ENCODE data around the gene BICD1. TPM values are rescaled to one million over a fixed set of nuclear protein-coding genes. Genes with fewer than 3 reads are reported as not detected.
"Not testable (repeated sequence)": the region's sequence is repeated elsewhere in the genome, so short reads cannot be mapped to it uniquely, and the experiment has no call there.

Gene BICD1
- total RNA-seq, 1 donor from 2014 or later = 49.5 TPM

DNA sequence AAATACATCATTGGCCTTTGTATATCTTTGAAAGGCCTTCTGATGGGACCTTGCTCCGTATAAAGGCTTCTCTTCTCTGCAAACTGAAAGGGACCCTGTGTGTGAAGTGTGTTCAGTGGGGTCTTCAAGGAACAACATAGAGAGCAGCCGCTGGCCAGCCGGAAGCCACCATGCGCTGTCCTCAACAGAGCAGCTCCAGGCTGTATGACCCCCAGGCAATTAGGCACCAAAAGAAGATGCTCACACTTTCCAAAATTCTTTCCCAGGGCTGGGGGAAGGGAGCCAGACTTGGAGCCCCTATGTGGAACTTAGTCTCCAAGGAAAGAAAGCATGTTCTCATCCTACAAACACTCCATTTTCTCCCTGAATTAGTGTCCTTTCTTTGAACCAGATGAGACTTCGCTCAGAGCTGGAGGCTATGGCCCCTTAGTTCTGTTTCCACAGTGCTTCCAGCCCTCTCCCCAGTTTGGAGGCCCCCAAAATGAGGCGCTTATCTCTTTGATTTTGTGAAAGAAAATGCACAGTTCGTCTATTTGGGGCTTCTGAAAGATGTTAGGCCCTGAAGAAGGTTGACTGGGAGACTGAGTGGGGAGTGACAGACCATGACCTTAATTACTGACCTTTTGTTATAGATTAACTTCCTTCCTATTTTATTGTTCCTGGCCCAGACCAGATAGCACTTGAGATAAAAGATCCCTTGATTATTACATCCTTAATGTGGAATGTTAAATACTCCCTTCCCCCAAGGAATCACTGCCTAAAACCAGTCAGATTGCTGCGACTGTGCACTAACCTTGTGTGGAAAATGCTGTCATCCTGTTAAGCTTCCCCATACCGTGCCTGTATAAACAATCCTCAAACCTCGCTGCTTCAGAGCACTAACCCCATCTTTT is 164.4 kb downstream of the BICD1 start:
- Mint-ChIP-seq H3K4me1 (peaks cover 56% of the 10 kb centered on the region), H3K9me3 (no peaks in the 10 kb centered on the region), H3K27me3 (ENCODE audit: low read depth) (no peaks in the 10 kb centered on the region), H3K27ac (ENCODE audit: unreplicated experiment) (peak overlapping the region; percentile 92), H3K4me3 (peak overlapping the region; percentile 48), H3K36me3 (ENCODE audit: low read depth) (peaks cover 3% of the 10 kb centered on the region)
- peak; percentile 68 for DNase-seq (ENCODE audit: low read depth, low spot score)
- TF ChIP-seq, protein P1, sequence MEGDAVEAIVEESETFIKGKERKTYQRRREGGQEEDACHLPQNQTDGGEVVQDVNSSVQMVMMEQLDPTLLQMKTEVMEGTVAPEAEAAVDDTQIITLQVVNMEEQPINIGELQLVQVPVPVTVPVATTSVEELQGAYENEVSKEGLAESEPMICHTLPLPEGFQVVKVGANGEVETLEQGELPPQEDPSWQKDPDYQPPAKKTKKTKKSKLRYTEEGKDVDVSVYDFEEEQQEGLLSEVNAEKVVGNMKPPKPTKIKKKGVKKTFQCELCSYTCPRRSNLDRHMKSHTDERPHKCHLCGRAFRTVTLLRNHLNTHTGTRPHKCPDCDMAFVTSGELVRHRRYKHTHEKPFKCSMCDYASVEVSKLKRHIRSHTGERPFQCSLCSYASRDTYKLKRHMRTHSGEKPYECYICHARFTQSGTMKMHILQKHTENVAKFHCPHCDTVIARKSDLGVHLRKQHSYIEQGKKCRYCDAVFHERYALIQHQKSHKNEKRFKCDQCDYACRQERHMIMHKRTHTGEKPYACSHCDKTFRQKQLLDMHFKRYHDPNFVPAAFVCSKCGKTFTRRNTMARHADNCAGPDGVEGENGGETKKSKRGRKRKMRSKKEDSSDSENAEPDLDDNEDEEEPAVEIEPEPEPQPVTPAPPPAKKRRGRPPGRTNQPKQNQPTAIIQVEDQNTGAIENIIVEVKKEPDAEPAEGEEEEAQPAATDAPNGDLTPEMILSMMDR (conservative IDR thresholded peaks at IDR 0.05) = no peak

DNA sequence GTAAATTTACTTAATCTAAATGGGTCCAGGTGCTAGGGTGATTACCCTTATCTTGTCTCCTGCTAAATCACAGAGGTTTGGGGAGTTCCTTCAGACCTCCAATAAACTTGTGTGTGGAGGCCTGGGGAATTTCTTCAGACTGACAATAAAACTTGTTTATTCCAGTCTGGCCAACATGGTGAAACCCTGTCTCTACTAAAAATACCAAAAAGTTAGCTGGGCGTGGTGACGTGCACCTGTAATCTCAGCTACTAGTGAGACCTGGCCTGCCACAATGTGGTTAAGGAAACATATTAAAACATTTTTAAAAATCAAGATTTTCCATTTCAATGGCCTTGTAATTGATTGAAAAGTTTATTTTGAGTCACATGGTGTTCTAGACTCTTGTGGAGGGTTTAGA is 165.8 kb downstream of the BICD1 start:
- Mint-ChIP-seq H3K27ac (ENCODE audit: unreplicated experiment) (peak overlapping the region; percentile 60), H3K4me1 (peaks cover 55% of the 10 kb centered on the region), H3K4me3 (no peak overlapping the region), H3K27me3 (ENCODE audit: low read depth) (no peaks in the 10 kb centered on the region), H3K9me3 (no peaks in the 10 kb centered on the region), H3K36me3 (ENCODE audit: low read depth) (peaks cover 3% of the 10 kb centered on the region)
- TF ChIP-seq, protein P1 (conservative IDR thresholded peaks at IDR 0.05) = no peak
- DNase-seq (ENCODE audit: low read depth, low spot score) = no peak

DNA sequence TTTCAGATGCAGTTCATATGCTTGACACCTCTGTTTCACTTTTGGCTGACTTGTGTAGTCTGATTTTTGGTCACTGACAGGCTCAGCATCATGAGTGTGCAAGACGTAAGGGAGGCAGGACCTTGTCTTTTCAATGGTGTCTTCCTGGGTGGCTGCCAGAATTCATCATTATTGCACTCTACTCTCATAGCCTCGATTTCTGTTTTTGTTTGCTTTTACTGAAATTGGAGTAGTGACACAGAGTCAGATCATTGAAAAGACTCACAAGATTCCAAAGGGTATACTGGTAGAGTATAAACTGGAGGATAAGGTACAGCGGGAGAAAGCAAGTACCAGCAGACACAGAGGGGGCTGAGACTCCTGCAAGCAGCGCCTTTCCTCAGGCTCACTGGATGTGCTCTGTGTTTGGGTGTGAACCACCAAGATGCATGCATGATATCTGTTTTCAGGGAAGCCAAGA is 166.4 kb downstream of the BICD1 start:
- no peaks in the 10 kb centered on the region for H3K27me3 Mint-ChIP-seq (ENCODE audit: low read depth)
- peak overlapping the region; percentile 9 for H3K27ac Mint-ChIP-seq (ENCODE audit: unreplicated experiment)
- H3K9me3 Mint-ChIP-seq = no peaks in the 10 kb centered on the region
- H3K4me3 Mint-ChIP-seq = no peak overlapping the region
- no peak for DNase-seq (ENCODE audit: low read depth, low spot score)
- peaks cover 3% of the 10 kb centered on the region for H3K36me3 Mint-ChIP-seq (ENCODE audit: low read depth)
- peaks cover 52% of the 10 kb centered on the region for H3K4me1 Mint-ChIP-seq
- TF ChIP-seq, protein P1 (conservative IDR thresholded peaks at IDR 0.05) = no peak

DNA sequence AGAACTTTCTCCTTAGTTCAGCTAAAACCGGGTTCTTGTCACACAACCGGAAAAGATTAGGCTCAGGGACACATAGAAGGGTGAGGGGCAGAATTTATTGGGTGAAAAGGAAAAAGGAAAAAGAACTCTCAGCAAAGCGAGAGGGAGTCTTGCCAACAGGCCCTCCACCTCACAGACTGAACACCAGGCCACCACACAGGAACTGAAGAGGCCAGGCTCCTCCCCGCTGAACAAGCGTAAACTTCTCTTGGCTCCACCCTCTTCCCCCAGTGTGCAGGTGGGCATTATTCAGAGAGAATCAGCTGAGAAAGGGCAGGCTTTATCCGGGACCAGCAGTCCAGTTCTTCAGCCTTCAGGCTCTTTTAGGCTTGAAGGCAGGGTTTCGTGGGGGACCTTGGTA is 167.1 kb downstream of the BICD1 start:
- TF ChIP-seq, protein P1 (conservative IDR thresholded peaks at IDR 0.05) = no peak
- H3K36me3 Mint-ChIP-seq (ENCODE audit: low read depth) = peaks cover 3% of the 10 kb centered on the region
- no peak overlapping the region for H3K4me3 Mint-ChIP-seq
- H3K9me3 Mint-ChIP-seq = no peaks in the 10 kb centered on the region
- peak overlapping the region; percentile 90 for H3K27ac Mint-ChIP-seq (ENCODE audit: unreplicated experiment)
- H3K4me1 Mint-ChIP-seq = peaks cover 52% of the 10 kb centered on the region
- H3K27me3 Mint-ChIP-seq (ENCODE audit: low read depth) = no peaks in the 10 kb centered on the region
- peak; percentile 4 for DNase-seq (ENCODE audit: low read depth, low spot score)

DNA sequence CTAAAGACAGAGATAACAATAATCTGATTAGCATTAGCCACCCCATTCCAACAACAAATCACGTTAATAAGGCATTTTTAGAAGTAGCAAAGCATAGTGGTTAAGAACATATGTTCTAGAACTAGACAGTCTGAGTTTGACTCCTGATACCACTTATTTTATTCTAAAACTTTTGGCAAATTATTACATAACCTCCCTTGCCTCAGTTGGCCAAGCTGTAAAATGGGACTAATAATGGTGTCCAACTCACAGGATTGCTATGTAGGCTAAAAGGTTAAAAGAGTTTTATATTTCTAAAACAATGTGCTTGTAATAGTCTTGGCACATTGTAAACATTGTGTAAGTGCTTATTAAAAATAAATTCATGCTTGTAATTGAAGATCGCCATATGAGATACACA is 168.0 kb downstream of the BICD1 start:
- DNase-seq (ENCODE audit: low read depth, low spot score) = no peak
- no peaks in the 10 kb centered on the region for H3K9me3 Mint-ChIP-seq
- no peak overlapping the region for H3K27ac Mint-ChIP-seq (ENCODE audit: unreplicated experiment)
- H3K4me1 Mint-ChIP-seq = peaks cover 49% of the 10 kb centered on the region
- no peaks in the 10 kb centered on the region for H3K27me3 Mint-ChIP-seq (ENCODE audit: low read depth)
- no peak overlapping the region for H3K4me3 Mint-ChIP-seq
- TF ChIP-seq, protein P1 (conservative IDR thresholded peaks at IDR 0.05) = no peak
- H3K36me3 Mint-ChIP-seq (ENCODE audit: low read depth) = peaks cover 3% of the 10 kb centered on the region

DNA sequence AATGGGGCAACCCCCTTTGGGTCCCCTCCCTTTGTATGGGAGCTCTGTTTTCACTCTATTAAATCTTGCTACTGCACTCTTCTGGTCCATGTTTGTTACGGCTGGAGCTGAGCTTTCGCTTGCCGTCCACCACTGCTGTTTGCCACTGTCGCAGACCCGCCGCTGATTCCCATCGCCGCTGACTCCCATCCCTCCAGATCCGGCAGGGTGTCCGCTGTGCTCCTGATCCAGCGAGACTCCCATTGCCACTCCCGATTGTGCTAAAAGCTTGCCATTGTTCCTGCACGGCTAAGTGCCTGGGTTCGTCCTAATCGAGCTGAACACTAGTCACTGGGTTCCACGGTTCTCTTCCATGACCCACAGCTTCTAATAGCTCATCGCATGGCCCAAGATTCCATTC is 168.9 kb downstream of the BICD1 start:
- not testable (repeated sequence) for H3K4me3 Mint-ChIP-seq; H3K27me3 Mint-ChIP-seq (ENCODE audit: low read depth); H3K36me3 Mint-ChIP-seq (ENCODE audit: low read depth); H3K9me3 Mint-ChIP-seq; DNase-seq (ENCODE audit: low read depth, low spot score)
- Mint-ChIP-seq H3K27ac (ENCODE audit: unreplicated experiment) (peak overlapping the region; percentile 87), H3K4me1 (peaks cover 42% of the 10 kb centered on the region)
